Measurements from ENCODE around the gene LRIT3. TPM values are rescaled to one million over a fixed set of nuclear protein-coding genes. Genes with fewer than 3 reads are reported as not detected.

The LRIT3 gene
- total and polyA plus RNA-seq, 2 of the 13 experiments (the other 11 are each of a cell fraction or from before 2014, with no cell fraction given): 0.03 TPM; not detected in 1

DNA sequence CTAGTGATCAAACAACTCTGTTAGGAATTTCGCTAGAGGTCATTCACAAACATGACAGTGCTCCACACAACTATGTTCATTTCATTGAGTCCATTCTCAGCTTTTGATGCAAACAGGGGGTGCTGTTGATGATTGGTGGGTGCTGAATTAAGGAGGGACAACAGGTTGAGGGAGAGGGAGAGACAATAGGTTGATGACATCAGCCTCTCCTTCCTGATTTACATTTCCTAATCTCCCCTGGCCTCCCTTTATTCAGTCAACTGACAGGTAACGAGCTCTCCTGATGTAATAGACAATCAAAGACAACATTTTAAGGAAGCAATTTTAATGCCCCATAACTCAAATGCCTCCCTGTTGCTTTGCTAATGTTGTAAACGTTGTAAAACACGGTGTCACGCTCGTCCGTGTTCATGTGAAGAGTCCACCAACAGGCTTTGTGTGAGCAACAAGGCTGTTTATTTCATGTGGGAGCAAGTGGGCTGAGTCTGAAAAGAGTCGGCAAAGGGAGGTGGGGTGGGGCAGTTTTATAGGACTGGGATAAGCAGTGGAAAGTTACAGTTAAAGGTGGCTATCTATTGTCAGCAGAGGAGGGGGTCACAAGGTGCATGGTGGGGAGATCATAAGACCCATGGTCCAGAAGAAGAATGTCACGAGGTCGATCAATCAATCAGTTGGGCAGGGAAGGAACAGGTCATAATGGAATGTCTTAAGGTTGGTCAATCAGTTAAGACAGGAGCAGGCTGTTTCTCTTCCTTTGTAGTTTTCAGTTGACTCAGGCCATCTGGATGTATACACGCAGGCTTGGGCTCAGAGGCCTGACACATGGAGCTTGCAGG is 37.1 kb upstream of the LRIT3 start (continued):
- TF ChIP-seq, protein P1, sequence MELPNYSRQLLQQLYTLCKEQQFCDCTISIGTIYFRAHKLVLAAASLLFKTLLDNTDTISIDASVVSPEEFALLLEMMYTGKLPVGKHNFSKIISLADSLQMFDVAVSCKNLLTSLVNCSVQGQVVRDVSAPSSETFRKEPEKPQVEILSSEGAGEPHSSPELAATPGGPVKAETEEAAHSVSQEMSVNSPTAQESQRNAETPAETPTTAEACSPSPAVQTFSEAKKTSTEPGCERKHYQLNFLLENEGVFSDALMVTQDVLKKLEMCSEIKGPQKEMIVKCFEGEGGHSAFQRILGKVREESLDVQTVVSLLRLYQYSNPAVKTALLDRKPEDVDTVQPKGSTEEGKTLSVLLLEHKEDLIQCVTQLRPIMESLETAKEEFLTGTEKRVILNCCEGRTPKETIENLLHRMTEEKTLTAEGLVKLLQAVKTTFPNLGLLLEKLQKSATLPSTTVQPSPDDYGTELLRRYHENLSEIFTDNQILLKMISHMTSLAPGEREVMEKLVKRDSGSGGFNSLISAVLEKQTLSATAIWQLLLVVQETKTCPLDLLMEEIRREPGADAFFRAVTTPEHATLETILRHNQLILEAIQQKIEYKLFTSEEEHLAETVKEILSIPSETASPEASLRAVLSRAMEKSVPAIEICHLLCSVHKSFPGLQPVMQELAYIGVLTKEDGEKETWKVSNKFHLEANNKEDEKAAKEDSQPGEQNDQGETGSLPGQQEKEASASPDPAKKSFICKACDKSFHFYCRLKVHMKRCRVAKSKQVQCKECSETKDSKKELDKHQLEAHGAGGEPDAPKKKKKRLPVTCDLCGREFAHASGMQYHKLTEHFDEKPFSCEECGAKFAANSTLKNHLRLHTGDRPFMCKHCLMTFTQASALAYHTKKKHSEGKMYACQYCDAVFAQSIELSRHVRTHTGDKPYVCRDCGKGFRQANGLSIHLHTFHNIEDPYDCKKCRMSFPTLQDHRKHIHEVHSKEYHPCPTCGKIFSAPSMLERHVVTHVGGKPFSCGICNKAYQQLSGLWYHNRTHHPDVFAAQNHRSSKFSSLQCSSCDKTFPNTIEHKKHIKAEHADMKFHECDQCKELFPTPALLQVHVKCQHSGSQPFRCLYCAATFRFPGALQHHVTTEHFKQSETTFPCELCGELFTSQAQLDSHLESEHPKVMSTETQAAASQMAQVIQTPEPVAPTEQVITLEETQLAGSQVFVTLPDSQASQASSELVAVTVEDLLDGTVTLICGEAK (IDR thresholded peaks at IDR 0.05): no peak
- TF ChIP-seq, protein P1 (CRISPR knock-in tag; IDR thresholded peaks at IDR 0.05): no peak
- TF ChIP-seq ZNF619 (CRISPR knock-in tag; IDR thresholded peaks at IDR 0.05) (no peak), PTBP1 (IDR thresholded peaks at IDR 0.05; ENCODE audit: low read depth, low read length, poor library complexity, severe bottlenecking) (no peak), ZBTB21 (CRISPR knock-in tag; IDR thresholded peaks at IDR 0.05) (no peak), ZSCAN22 (CRISPR knock-in tag; IDR thresholded peaks at IDR 0.05) (no peak), ELF3 (CRISPR knock-in tag; IDR thresholded peaks at IDR 0.05) (no peak)

Measured in HepG2 (cell line).